GM12801 (cell line): Measurements from ENCODE around the gene ZBTB18.

Experiments used
- TF ChIP-seq, protein P1 (sequence below): IDR thresholded peaks from one replicate; pipeline ENCODE4 v1.5.1; 2011; ENCODE audit warnings: control low read depth; ENCODE audit not compliant: insufficient read length; ENCODE audit errors: extremely low read depth

Gene ZBTB18

DNA sequence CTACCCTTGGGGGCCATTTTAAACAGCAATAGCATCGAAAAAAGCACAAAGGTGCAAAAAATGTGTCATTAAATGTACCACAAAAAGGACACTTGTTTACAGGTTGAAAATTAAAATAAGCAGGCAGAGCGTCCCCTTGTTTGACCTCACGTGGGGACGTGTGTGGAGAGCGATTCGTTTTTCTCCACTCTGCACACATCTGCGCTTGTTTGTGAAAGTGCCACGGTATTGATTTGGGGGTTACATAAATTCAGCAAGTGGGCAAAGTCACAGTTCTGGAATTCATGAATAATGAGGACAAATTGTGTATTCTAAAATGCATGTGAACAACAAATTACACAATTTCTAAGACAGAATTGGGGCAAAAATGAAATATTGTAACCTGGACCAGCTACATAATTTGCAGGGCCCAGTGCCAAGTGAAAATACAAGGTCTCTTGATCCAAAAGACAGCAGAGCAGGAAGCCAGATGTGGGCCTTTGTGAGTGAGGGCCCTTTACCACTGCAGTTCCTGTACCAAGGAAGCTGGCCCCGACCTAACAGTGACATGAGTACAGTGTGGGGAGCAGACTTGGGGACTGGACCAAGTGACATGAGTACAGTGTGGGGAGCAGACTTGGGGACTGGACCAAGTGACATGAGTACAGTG, 43.9 kb downstream of the ZBTB18 start:
- TF ChIP-seq, protein P1, sequence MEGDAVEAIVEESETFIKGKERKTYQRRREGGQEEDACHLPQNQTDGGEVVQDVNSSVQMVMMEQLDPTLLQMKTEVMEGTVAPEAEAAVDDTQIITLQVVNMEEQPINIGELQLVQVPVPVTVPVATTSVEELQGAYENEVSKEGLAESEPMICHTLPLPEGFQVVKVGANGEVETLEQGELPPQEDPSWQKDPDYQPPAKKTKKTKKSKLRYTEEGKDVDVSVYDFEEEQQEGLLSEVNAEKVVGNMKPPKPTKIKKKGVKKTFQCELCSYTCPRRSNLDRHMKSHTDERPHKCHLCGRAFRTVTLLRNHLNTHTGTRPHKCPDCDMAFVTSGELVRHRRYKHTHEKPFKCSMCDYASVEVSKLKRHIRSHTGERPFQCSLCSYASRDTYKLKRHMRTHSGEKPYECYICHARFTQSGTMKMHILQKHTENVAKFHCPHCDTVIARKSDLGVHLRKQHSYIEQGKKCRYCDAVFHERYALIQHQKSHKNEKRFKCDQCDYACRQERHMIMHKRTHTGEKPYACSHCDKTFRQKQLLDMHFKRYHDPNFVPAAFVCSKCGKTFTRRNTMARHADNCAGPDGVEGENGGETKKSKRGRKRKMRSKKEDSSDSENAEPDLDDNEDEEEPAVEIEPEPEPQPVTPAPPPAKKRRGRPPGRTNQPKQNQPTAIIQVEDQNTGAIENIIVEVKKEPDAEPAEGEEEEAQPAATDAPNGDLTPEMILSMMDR = no peak

- TF ChIP-seq, protein P1 = no peak
Observed at GRCh38 chr1:244095529-244095911, 44.4 kb downstream of the ZBTB18 start.

DNA sequence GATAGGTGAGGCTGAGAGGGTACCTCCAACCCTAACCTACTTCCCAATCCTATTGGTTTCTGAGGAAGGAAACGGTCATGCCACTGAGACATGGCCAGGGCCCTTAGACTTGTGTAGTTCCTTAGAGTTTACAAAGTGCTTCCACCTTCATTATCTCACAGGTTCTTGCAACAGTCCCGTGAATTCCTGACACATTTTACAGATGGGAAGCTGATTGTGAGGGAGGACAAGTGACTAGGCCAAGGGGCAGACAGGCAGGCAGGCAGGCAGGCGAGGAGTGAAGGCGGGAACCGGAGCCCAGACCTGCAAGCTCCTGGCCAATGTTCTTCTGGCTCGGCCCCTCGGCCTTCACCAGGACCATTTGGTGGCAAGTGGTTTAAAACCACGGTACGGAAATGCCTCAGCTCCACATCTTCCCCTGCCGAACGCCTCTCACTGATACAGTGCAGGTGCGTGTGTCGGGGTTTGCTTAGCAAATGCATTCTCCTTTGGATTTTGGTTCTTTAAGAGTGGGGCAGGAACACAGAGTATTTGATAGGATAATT, 45.1 kb downstream of the ZBTB18 start:
- TF ChIP-seq, protein P1 = no peak

- TF ChIP-seq, protein P1 = no peak
Observed at GRCh38 chr1:244096691-244097090, 45.6 kb downstream of the ZBTB18 start.

- TF ChIP-seq, protein P1 = no peak
Observed at GRCh38 chr1:244097523-244098405, 46.7 kb downstream of the ZBTB18 start.

- TF ChIP-seq, protein P1 = no peak
Observed at GRCh38 chr1:244099258-244099930, 48.3 kb downstream of the ZBTB18 start.

DNA sequence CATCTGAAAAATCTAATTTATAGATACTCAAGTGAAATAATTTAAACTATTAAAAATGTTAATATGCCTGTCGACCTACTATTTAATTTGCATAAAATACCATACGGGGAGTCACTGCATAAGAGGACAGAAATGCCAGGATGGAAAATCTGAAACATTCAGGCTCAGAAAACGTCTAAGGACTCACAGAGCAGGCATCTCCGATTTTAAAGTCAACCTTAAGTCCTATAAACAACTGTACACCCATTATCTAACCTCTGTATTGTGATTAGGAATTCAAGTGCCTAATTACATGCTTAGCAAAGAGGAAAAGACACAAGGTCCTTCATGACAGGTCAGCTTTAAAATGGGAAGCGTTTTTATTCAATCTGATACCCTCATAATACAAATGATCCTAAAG, 49.2 kb downstream of the ZBTB18 start:
- TF ChIP-seq, protein P1 = no peak
